Prostate gland (tissue), 2 donors: Measurements from ENCODE around the gene LENG8.
"Not testable (repeated sequence)": the region's sequence is repeated elsewhere in the genome, so short reads cannot be mapped to it uniquely, and the experiment has no call there.

Source experiments
- CTCF ChIP-seq, 4 experiments: fragments of 200-600 bp in 2 of 4; fragments of 450-650 bp in 2 of 4; sonication (generic) in 2 of 4; IDR thresholded peaks; 1 replicate in 3 of 4; 2 replicates in 1 of 4; pipeline ENCODE4 v1.5.1; 2016 to 2019; ENCODE audit warnings: antibody characterized with exemption in 4 of 4, mild to moderate bottlenecking in 2 of 4, moderate library complexity in 2 of 4
- POLR2A ChIP-seq: fragments of 450-650 bp; IDR thresholded peaks from one replicate; pipeline ENCODE4 v1.6.1; 2016; ENCODE audit warnings: antibody characterized with exemption, mild to moderate bottlenecking

GRCh38 chr19:54508487-54508886, 59.5 kb downstream of the LENG8 start:
- TF ChIP-seq CTCF (IDR thresholded peaks at IDR 0.05); POLR2A: not testable (repeated sequence)
